IMR-90 (cell line): ENCODE results near the gene PTPRG. TPM values are rescaled to one million over a fixed set of nuclear protein-coding genes. Genes with fewer than 3 reads are reported as not detected.

Experiments
- ATAC-seq: fragments of 200-7000 bp; cut with Tn5 transposase; 2 replicates; pipeline ENCODE4 v1.9.1; 2020; ENCODE audit warnings: low read depth, mild to moderate bottlenecking, moderate library complexity
- BruUV-seq: library from RNA; stranded (reverse); fragments of 400-500 nt; replicated peaks from 2 replicates; lab custom pipeline; 2021; lab: Mats Ljungman, UMichigan
- CTCF ChIA-PET: fragments of 300-600 bp; formaldehyde crosslinking; extraction: SDS; loops from one replicate; lab custom pipeline; 2021; ENCODE audit warnings: antibody characterized with exemption; lab: Yijun Ruan, JAX
- POLR2A ChIA-PET: fragments of 300-600 bp; sonication (Branson Sonifier 250); formaldehyde crosslinking; loops from one replicate; lab custom pipeline; 2022; ENCODE audit warnings: antibody characterized with exemption; ENCODE audit not compliant: unreplicated experiment; lab: Charles Lee
- DNase-seq: peaks from one replicate; pipeline ENCODE4 v3.0.0; 2013
- H2AFZ ChIP-seq: replicated peaks from 2 replicates; pipeline ENCODE3; 2013; ENCODE audit warnings: low read length, mild to moderate bottlenecking; ENCODE audit not compliant: poor library complexity
- H2AK5ac ChIP-seq: 2 replicates; pipeline ENCODE4 v1.6.1; 2013; ENCODE audit warnings: low read depth, low read length, inconsistent platforms
- H2AK9ac ChIP-seq: replicated peaks from 2 replicates; pipeline ENCODE3; 2013; ENCODE audit warnings: mild to moderate bottlenecking, low read depth, low read length, moderate library complexity; ENCODE audit not compliant: poor library complexity
- H2BK120ac ChIP-seq: 2 replicates; pipeline ENCODE4 v1.6.1; 2013; ENCODE audit warnings: low read depth, low read length, inconsistent platforms
- H2BK15ac ChIP-seq: 3 replicates; pipeline ENCODE4 v1.6.1; 2013; ENCODE audit warnings: low read depth, low read length, inconsistent platforms
- H2BK20ac ChIP-seq: 2 replicates; pipeline ENCODE4 v1.6.1; 2013; ENCODE audit warnings: low read depth, mild to moderate bottlenecking, inconsistent platforms, low read length, moderate library complexity
- H2BK5ac ChIP-seq: 2 replicates; pipeline ENCODE4 v1.6.1; 2013; ENCODE audit warnings: mild to moderate bottlenecking, low read depth, low read length, inconsistent platforms; ENCODE audit not compliant: poor library complexity, severe bottlenecking
- H3K14ac ChIP-seq: replicated peaks from 2 replicates; pipeline ENCODE4 v1.6.1; 2013; ENCODE audit warnings: low read depth, low read length, inconsistent platforms
- H3K18ac ChIP-seq: 2 replicates; pipeline ENCODE4 v1.6.1; 2013; ENCODE audit warnings: low read depth, low read length, control low read depth
- H3K23ac ChIP-seq: 2 replicates; pipeline ENCODE4 v1.6.1; 2013; ENCODE audit warnings: low read depth, low read length, inconsistent platforms
- H3K27ac ChIP-seq: 2 replicates; pipeline ENCODE4 v1.5.1; 2013; ENCODE audit warnings: mild to moderate bottlenecking, control low read depth, low read length; ENCODE audit not compliant: insufficient read depth
- H3K27me3 ChIP-seq: 2 replicates; pipeline ENCODE4 v1.6.1; 2013; ENCODE audit warnings: low read length; ENCODE audit not compliant: control insufficient read depth, insufficient read depth
- H3K36me3 ChIP-seq: 2 replicates; pipeline ENCODE4 v1.6.1; 2013; ENCODE audit warnings: low read length, mixed read lengths; ENCODE audit not compliant: control insufficient read depth, insufficient read depth
- H3K4ac ChIP-seq: 2 replicates; pipeline ENCODE4 v1.6.1; 2013; ENCODE audit warnings: low read depth, low read length, inconsistent platforms
- H3K4me1 ChIP-seq: 2 replicates; pipeline ENCODE4 v1.6.1; 2013; ENCODE audit warnings: low read length, mixed read lengths; ENCODE audit not compliant: control insufficient read depth, insufficient read depth
- H3K4me2 ChIP-seq: 2 replicates; pipeline ENCODE4 v1.6.1; 2013; ENCODE audit warnings: low read depth, mild to moderate bottlenecking, control low read depth, low read length, moderate library complexity
- H3K4me3 ChIP-seq: 2 replicates; pipeline ENCODE4 v1.5.1; 2013; ENCODE audit warnings: low read depth, mild to moderate bottlenecking, control low read depth, low read length, moderate library complexity; ENCODE audit not compliant: insufficient read depth
- H3K56ac ChIP-seq: 2 replicates; pipeline ENCODE4 v1.6.1; 2013; ENCODE audit warnings: low read length, inconsistent platforms; ENCODE audit not compliant: insufficient read depth; ENCODE audit errors: extremely low read depth
- H3K79me1 ChIP-seq, 2 experiments: 2 replicates each; pipeline ENCODE4 v1.6.1; 2013; ENCODE audit warnings: low read length in 2 of 2, inconsistent platforms in 1 of 2, low read depth in 1 of 2
- H3K9ac ChIP-seq: 2 replicates; pipeline ENCODE4 v1.6.1; 2013; ENCODE audit warnings: low read depth, low read length, control low read depth
- H3K9me1 ChIP-seq: 2 replicates; pipeline ENCODE4 v1.6.1; 2013; ENCODE audit warnings: low read length, inconsistent platforms; ENCODE audit not compliant: insufficient read depth
- H3K9me3 ChIP-seq: 2 replicates; pipeline ENCODE4 v1.6.1; 2013; ENCODE audit warnings: low read length; ENCODE audit not compliant: control insufficient read depth, insufficient read depth
- H4K20me1 ChIP-seq: 2 replicates; pipeline ENCODE4 v1.6.1; 2013; ENCODE audit warnings: low read length, inconsistent platforms; ENCODE audit not compliant: insufficient read depth
- H4K5ac ChIP-seq: 2 replicates; pipeline ENCODE4 v1.6.1; 2013; ENCODE audit warnings: mild to moderate bottlenecking, low read depth, low read length, control low read depth
- H4K8ac ChIP-seq, 2 experiments: 2 replicates each; pipeline ENCODE4 v1.6.1; 2013; ENCODE audit warnings: low read depth in 2 of 2, low read length in 2 of 2, control low read depth in 1 of 2, inconsistent platforms in 1 of 2
- H4K91ac ChIP-seq: 2 replicates; pipeline ENCODE4 v1.6.1; 2013; ENCODE audit warnings: low read depth, low read length, inconsistent platforms; ENCODE audit not compliant: insufficient read depth
- BHLHE40 ChIP-seq: fragments of 150-350 bp; IDR thresholded peaks from 2 replicates; pipeline ENCODE4 v1.6.1; 2016; ENCODE audit warnings: mild to moderate bottlenecking, low read depth, low read length
- MAFK ChIP-seq: IDR thresholded peaks from 2 replicates; pipeline ENCODE4 v1.6.1; 2012; ENCODE audit warnings: low read depth, low read length, improper control_type of control experiment
- MAZ ChIP-seq: IDR thresholded peaks from 2 replicates; pipeline ENCODE4 v1.6.1; 2012; ENCODE audit warnings: low read depth, mild to moderate bottlenecking, low read length, improper control_type of control experiment, moderate library complexity, borderline replicate concordance
- RAD21 ChIP-seq: IDR thresholded peaks from 2 replicates; pipeline ENCODE4 v1.6.1; 2012; ENCODE audit warnings: low read length, improper control_type of control experiment
- SMC3 ChIP-seq: fragments of 150-350 bp; IDR thresholded peaks from 2 replicates; pipeline ENCODE4 v1.6.1; 2016; ENCODE audit warnings: low read depth, mild to moderate bottlenecking, antibody characterized with exemption, low read length, moderate library complexity
- WGBS, 2 experiments: methylation state at CpG; one replicate each; pipeline versions ENCODE4 v1.1.5 to v1.1.7; 2013; ENCODE audit warnings: missing lambda C conversion rate in 2 of 2; ENCODE audit not compliant: insufficient read length in 1 of 2; ENCODE audit errors: extremely low coverage in 2 of 2; 5-methylcytosine and 5-hydroxymethylcytosine counted together
- dilution Hi-C: fragments of 300-500 bp; cut with HindIII; formaldehyde crosslinking; loops from one replicate; pipeline ENCODE4 v1.14.3; 2018; ENCODE audit warnings: low sequenced_read_pairs; ENCODE audit not compliant: unreplicated experiment
- in situ Hi-C: fragments of 300-500 bp; cut with MboI; formaldehyde crosslinking; loops from 3 replicates; pipeline ENCODE4 v1.14.3; 2019; ENCODE audit warnings: low sequenced_read_pairs, inconsistent platforms, mixed read lengths
- intact Hi-C: fragments of 100-400 bp; cut with micrococcal nuclease; formaldehyde crosslinking; loops from 2 replicates; pipeline ENCODE4 v1.10.0; 2022
- polyA plus RNA-seq, 3 experiments: library from polyadenylated mRNA; depleted of rRNA; stranded (reverse); fragments of >200 nt; gene quantifications; 2 replicates each; pipeline ENCODE4 v1.2.3, GENCODE V29; 2012; ENCODE audit warnings: low replicate concordance in 1 of 3
- total RNA-seq: library from RNA; depleted of rRNA; stranded (reverse); fragments of >200 nt; gene quantifications from 2 replicates; pipeline ENCODE4 v1.2.3, GENCODE V29; 2012

PTPRG gene
- total and polyA plus RNA-seq, 2 of the 4 experiments (the other 2 are of a cell fraction): 7.7 to 31.0 TPM

DNA sequence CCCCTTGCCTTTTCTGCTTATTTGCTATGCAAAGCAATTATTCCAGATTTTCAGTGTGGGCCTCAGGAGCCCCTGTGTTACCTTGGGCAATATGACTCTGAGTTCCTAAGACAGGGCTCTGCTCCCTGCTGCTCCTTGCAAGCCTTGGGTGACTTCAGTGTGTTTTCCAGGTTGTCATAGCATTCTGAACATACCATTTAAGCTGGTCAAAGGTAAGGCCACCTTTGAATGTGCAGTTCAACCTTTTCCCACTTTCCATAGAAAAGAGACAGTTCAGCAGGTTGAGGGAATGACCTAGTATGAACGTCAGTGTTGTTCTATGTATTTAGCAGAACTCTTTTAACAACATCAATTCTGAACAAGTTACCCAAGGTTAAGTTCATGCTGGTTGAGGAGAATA is 302.2 kb downstream of the PTPRG start:
- no peak overlapping the region for H2BK15ac ChIP-seq
- CTCF ChIA-PET: no interaction called here
- no TSS peak for BruUV-seq
- no peak overlapping the region for H2BK5ac ChIP-seq
- H3K9me3 ChIP-seq: no peaks in the 10 kb centered on the region
- in situ Hi-C loops (loop anchor here (5.0 kb wide), 1 partner anchor 324 kb away; no protein-coding TSS in a partner anchor), dilution Hi-C loops (no loop called here), intact Hi-C loops (no loop called here)
- H2AFZ ChIP-seq: no peak overlapping the region
- no peak overlapping the region for H2BK20ac ChIP-seq
- TF ChIP-seq SMC3 (no peak), BHLHE40 (no peak), MAZ (no peak), MAFK (no peak), RAD21 (no peak)
- H2BK120ac ChIP-seq: no peak overlapping the region
- no peaks in the 10 kb centered on the region for H3K27me3 ChIP-seq
- H4K8ac ChIP-seq: no peak overlapping the region
- POLR2A ChIA-PET: no interaction called here
- no peak overlapping the region for H3K4me3 ChIP-seq
- DNase-seq (no peak), ATAC-seq (no peak)
- H4K91ac ChIP-seq: no peak overlapping the region
- H3K56ac ChIP-seq: no peak overlapping the region
- H2AK9ac ChIP-seq: no peak overlapping the region
- no peak overlapping the region for H3K14ac ChIP-seq
- H3K27ac ChIP-seq: no peak overlapping the region
- no peak overlapping the region for H3K9ac ChIP-seq
- peaks cover 11 to 39% of the 10 kb centered on the region in 2 experiments for H3K79me1 ChIP-seq
- no peak overlapping the region for H3K4ac ChIP-seq
- H3K18ac ChIP-seq: no peak overlapping the region
- no peak overlapping the region for H4K5ac ChIP-seq
- no peaks in the 10 kb centered on the region for H3K36me3 ChIP-seq
- peaks cover 10% of the 10 kb centered on the region; the same call in 1 of the 2 replicates for H4K20me1 ChIP-seq
- H3K4me1 ChIP-seq: 0 out of 2 replicates have a peak, but pooled peaks cover 2% of the 10 kb centered on the region
- 0 out of 2 replicates have a peak, but pooled peaks cover 5% of the 10 kb centered on the region for H3K9me1 ChIP-seq
- no peak overlapping the region for H3K23ac ChIP-seq
- no CpG with 5 or more reads among the region's 1 CpG for WGBS, 2 experiments
- H3K4me2 ChIP-seq: no peak overlapping the region
- no peak overlapping the region for H2AK5ac ChIP-seq
